ENCODE measurements around the gene IGF2R.
"Not testable (repeated sequence)": the region's sequence is repeated elsewhere in the genome, so short reads cannot be mapped to it uniquely, and the experiment has no call there.

IGF2R gene

GRCh38 chr6:160137130-160137988, 168.5 kb downstream of the IGF2R start:
- Mint-ChIP-seq H3K27ac (no peak overlapping the region), H3K4me3 (no peak overlapping the region), H3K4me1 (ENCODE audit: low read depth) (peaks cover 13% of the 10 kb centered on the region), H3K27me3 (ENCODE audit: low read depth) (no peaks in the 10 kb centered on the region), H3K36me3 (ENCODE audit: low read depth) (peaks cover 10% of the 10 kb centered on the region), H3K9me3 (no peaks in the 10 kb centered on the region)

GRCh38 chr6:160137989-160138835, 169.3 kb downstream of the IGF2R start:
- H3K4me1 Mint-ChIP-seq (ENCODE audit: low read depth), result peaks cover 12% of the 10 kb centered on the region
- H3K27ac Mint-ChIP-seq, result no peak overlapping the region

GRCh38 chr6:160138839-160139419, 170.0 kb downstream of the IGF2R start:
- H3K4me3 Mint-ChIP-seq, result no peak overlapping the region
- peaks cover 12% of the 10 kb centered on the region for H3K4me1 Mint-ChIP-seq (ENCODE audit: low read depth)
- H3K36me3 Mint-ChIP-seq (ENCODE audit: low read depth), result peaks cover 8% of the 10 kb centered on the region
- no peaks in the 10 kb centered on the region for H3K27me3 Mint-ChIP-seq (ENCODE audit: low read depth)
- H3K9me3 Mint-ChIP-seq, result no peaks in the 10 kb centered on the region
- H3K27ac Mint-ChIP-seq, result no peak overlapping the region

More at GRCh38 chr6:160137989-160138835, 169.3 kb downstream of the IGF2R start:
- H3K4me3 Mint-ChIP-seq, result no peak overlapping the region
- no peaks in the 10 kb centered on the region for H3K9me3 Mint-ChIP-seq
- no peaks in the 10 kb centered on the region for H3K27me3 Mint-ChIP-seq (ENCODE audit: low read depth)
- H3K36me3 Mint-ChIP-seq (ENCODE audit: low read depth), result peaks cover 5% of the 10 kb centered on the region

- Mint-ChIP-seq H3K36me3 (ENCODE audit: low read depth) (peaks cover 10% of the 10 kb centered on the region), H3K9me3 (no peaks in the 10 kb centered on the region), H3K4me3 (no peak overlapping the region), H3K4me1 (ENCODE audit: low read depth) (peaks cover 12% of the 10 kb centered on the region), H3K27me3 (ENCODE audit: low read depth) (no peaks in the 10 kb centered on the region), H3K27ac (no peak overlapping the region)
Measured at GRCh38 chr6:160139420-160139851, 170.6 kb downstream of the IGF2R start.

GRCh38 chr6:160140493-160140892, 171.6 kb downstream of the IGF2R start:
- not testable (repeated sequence) for H3K27me3 Mint-ChIP-seq (ENCODE audit: low read depth); H3K36me3 Mint-ChIP-seq (ENCODE audit: low read depth); H3K4me1 Mint-ChIP-seq (ENCODE audit: low read depth); H3K27ac Mint-ChIP-seq; H3K4me3 Mint-ChIP-seq; H3K9me3 Mint-ChIP-seq

GRCh38 chr6:160141001-160141726, 172.3 kb downstream of the IGF2R start:
- Mint-ChIP-seq H3K36me3 (ENCODE audit: low read depth) (peaks cover 7% of the 10 kb centered on the region), H3K27ac (no peak overlapping the region), H3K9me3 (no peaks in the 10 kb centered on the region), H3K4me1 (ENCODE audit: low read depth) (peaks cover 9% of the 10 kb centered on the region), H3K27me3 (ENCODE audit: low read depth) (no peaks in the 10 kb centered on the region), H3K4me3 (no peak overlapping the region)

GRCh38 chr6:160142115-160142715, 173.3 kb downstream of the IGF2R start:
- no peaks in the 10 kb centered on the region for H3K9me3 Mint-ChIP-seq
- H3K36me3 Mint-ChIP-seq (ENCODE audit: low read depth), result peaks cover 7% of the 10 kb centered on the region
- H3K4me1 Mint-ChIP-seq (ENCODE audit: low read depth), result peaks cover 9% of the 10 kb centered on the region
- H3K27me3 Mint-ChIP-seq (ENCODE audit: low read depth), result no peaks in the 10 kb centered on the region
- no peak overlapping the region for H3K4me3 Mint-ChIP-seq
- no peak overlapping the region for H3K27ac Mint-ChIP-seq

- no peak overlapping the region for H3K4me3 Mint-ChIP-seq
- peaks cover 11% of the 10 kb centered on the region for H3K36me3 Mint-ChIP-seq (ENCODE audit: low read depth)
- no peaks in the 10 kb centered on the region for H3K27me3 Mint-ChIP-seq (ENCODE audit: low read depth)
- H3K9me3 Mint-ChIP-seq, result no peaks in the 10 kb centered on the region
- H3K27ac Mint-ChIP-seq, result no peak overlapping the region
- no peaks in the 10 kb centered on the region for H3K4me1 Mint-ChIP-seq (ENCODE audit: low read depth)
Measured at GRCh38 chr6:160146454-160147145, 177.7 kb downstream of the IGF2R start.

- Mint-ChIP-seq H3K27me3 (ENCODE audit: low read depth) (no peaks in the 10 kb centered on the region), H3K27ac (no peak overlapping the region), H3K4me3 (no peak overlapping the region), H3K4me1 (ENCODE audit: low read depth) (no peaks in the 10 kb centered on the region), H3K36me3 (ENCODE audit: low read depth) (peaks cover 11% of the 10 kb centered on the region), H3K9me3 (no peaks in the 10 kb centered on the region)
Measured at GRCh38 chr6:160147146-160147536, 178.3 kb downstream of the IGF2R start.

GRCh38 chr6:160154471-160154870, 185.6 kb downstream of the IGF2R start:
- Mint-ChIP-seq H3K4me3 (no peak overlapping the region), H3K4me1 (ENCODE audit: low read depth) (no peaks in the 10 kb centered on the region), H3K27me3 (ENCODE audit: low read depth) (no peaks in the 10 kb centered on the region), H3K27ac (no peak overlapping the region), H3K36me3 (ENCODE audit: low read depth) (peaks cover 10% of the 10 kb centered on the region), H3K9me3 (no peaks in the 10 kb centered on the region)

GRCh38 chr6:160156842-160157241, 188.0 kb downstream of the IGF2R start:
- Mint-ChIP-seq H3K4me1 (ENCODE audit: low read depth) (no peaks in the 10 kb centered on the region), H3K4me3 (no peak overlapping the region), H3K27ac (no peak overlapping the region), H3K36me3 (ENCODE audit: low read depth) (peaks cover 6% of the 10 kb centered on the region), H3K9me3 (no peaks in the 10 kb centered on the region), H3K27me3 (ENCODE audit: low read depth) (no peaks in the 10 kb centered on the region)

GRCh38 chr6:160160450-160160849, 191.6 kb downstream of the IGF2R start:
- H3K36me3 Mint-ChIP-seq (ENCODE audit: low read depth), result peaks cover 4% of the 10 kb centered on the region
- no peaks in the 10 kb centered on the region for H3K9me3 Mint-ChIP-seq
- no peaks in the 10 kb centered on the region for H3K27me3 Mint-ChIP-seq (ENCODE audit: low read depth)
- no peaks in the 10 kb centered on the region for H3K4me1 Mint-ChIP-seq (ENCODE audit: low read depth)
- no peak overlapping the region for H3K27ac Mint-ChIP-seq
- H3K4me3 Mint-ChIP-seq, result no peak overlapping the region
